HG03175 (cell line): Measurements from ENCODE around the gene VSIG2.

Experiments
- ATAC-seq: cut with Tn5 transposase; IDR thresholded peaks from one replicate; pipeline ENCODE4 v1.9.1; 2021; ENCODE audit warnings: mild to moderate bottlenecking, moderate library complexity; ENCODE audit not compliant: unreplicated experiment

The VSIG2 gene

DNA sequence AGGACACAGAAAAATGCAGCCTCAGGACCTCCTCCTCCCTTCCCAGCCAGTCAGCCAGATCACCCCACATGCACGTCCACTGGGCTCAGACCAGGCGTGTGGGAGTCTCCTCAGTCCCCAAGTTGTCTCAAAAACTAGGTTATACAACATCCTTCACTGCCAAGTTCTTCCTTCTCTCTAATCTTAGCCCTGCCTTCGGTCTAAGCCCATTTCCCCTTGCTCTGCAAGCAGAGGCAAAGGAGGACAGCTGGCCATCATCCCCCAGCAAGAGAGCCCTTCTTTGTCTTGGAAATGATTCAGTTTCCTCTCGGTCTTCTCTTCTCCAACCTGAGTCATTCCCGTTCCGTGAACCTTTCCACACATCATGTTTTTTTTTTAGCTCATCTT, 26.3 kb downstream of the VSIG2 start:
- no peak for ATAC-seq

DNA sequence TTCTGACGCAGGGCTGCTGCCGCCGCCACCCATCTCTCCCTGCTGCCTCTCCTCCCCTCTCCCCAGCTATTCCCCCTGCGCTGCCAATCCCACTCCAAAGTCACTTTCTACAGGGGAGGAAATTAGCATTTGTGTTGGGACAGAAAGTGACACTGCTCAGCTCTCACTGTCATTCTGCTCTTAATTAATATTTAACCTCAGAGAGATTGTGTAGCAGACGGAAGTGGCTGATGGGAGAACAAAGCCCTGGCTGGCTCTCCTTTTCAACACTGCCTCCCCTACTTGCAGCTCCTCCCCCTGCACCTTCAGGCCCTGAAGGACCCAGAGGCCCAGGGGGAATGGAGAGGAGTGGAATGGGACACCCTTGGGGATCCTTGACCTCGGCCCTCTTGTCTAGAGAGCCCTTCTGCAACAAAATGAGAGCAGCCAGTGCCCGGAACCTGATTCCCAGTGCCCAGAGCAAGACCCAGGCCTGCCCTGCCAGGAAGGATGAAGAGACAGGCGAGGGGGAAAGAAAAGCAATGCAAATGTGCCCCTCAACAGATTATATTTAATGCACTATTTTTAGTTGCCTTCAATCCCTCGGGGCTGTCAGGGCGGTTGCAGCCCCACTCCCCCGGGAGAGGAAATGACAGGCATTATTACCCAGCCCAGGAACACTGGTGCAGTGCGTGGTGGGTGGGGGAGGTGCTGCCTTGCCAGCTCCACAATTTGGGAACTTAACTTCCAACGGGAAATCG, 26.9 kb downstream of the VSIG2 start:
- ATAC-seq: peak; percentile 99

DNA sequence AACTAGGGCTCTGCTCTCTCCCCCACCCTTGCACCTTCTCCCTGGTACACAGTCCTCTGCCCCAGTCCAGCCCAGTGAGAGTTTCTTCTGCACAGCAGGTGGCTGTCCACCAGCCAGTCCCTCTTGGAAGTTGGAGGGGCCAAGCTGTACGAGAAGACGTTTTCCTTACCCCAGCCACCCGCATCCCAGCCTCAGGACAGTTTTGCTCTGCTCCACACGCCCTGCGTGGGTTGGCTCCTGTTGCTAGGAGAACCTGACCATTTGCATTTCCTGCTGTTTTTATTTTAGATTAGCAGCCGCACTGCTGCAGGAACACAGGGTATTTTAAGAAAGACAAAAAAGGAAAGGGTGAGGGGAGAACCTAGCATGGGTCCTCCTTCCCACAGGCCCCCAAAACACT, 29.9 kb downstream of the VSIG2 start:
- ATAC-seq: no peak

DNA sequence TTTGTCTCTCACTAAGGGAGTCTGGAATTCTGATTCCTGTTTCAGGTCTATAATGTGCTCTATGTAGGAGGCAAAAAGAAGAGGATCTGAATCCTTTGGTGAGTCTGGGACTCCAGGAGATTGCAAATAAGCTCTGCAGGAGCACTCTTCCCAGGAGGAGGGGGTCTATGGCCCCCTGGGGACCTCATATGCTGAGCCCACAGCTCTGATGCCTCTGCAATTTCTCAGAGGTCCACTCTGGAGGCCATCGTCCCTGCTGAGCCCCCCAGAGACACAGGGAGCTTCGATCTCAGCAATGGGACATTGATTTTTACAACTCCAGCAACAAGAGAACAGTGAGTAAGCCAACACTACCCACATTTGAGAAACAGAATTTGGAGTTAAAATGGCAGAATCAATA, 32.5 kb downstream of the VSIG2 start:
- no peak for ATAC-seq

DNA sequence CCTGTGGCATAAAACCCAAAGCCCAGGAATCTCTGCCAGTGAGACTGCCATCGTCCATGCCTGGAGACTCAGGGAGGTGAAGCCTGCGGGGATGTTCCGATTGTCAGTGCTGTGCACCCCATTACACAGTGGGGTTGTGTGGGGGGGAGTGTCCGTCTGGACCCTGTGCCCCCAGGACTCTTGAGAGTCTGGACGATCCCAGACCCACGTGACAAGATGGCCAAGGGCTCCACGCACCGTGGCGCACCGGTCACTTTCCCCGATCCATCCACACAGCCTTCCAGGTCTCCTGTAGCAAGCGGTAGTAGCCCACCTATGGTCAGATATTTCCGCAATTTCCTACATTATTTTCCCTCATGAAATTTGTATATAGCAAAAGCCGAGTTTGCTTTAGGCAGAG, 33.3 kb downstream of the VSIG2 start:
- no peak for ATAC-seq

DNA sequence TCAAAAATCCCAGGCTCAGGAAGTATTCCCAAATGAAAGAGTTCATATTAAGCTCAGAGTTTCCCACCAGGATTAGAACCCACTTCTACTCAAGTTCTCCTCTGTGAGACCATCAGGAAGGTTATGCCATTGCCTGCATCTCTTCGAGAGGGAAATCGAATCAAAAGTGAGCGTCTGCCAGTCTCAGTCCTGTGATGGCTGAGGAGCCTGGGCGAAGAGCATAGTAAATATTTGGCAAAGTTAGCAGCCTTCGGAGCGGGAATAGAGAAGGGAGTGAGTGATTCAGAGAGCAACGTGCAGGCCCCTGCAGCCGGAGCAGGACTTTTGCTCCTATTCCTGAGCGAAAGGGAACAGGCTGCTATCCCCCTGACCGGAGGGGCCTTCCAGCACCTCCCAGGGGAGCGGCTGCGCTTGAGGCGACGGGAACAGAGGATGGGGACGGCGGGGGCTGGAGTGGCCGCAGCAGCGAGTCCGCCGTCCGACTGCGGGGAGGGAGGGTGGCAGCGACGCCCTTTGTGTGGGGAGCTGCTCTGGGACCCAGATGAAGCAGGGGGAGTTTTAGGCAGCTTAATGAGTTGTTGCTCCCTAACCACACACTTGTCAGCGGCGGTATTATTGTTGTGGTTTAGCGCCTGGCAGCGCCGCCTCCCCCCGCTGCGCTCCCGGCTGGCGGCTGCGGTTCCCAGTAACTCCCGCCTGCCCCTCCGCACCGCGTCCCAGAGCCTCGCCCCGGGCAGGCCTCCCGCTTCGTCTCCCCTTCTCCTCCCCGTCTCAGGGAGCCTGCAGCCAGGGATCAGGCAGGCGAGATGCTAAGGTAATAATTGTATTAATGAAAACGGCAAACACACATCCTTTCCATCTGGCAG, 34.0 kb downstream of the VSIG2 start:
- no peak for ATAC-seq

DNA sequence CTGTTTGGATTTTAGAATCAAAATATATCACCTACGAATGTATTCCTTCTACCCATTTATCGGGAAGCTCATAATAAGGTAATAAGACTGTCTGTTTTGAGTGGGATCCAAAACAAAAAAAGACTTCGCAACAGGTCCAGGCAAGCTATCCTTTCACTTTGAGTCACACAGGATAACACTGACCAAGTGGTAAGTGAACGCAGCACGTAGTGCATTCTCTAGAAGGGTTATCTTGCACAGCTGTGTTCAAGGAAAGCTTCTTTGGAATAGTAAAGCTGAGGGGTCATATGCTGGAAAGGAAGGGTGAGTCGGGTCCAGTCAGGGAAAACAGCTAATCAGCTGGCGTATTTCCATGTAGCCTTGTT, 34.7 kb downstream of the VSIG2 start:
- ATAC-seq: no peak

DNA sequence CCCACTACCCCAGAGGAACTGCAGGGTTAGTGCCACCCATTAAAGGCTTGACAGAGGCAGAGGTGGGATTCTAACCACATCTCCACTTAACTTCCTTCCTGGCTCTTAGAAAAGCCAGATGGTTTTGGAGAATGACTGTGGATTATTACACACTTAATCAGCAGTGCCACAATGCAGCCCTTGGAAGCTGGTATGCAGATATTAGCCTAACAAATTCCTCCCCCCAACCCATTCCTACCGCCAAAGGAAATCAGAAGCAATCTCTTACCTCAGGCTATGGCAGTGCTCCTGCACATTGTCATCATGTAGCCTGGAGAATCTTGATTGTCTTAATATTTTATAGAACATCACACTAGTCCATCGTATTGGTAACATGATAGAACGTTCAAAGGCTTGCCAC, 35.5 kb downstream of the VSIG2 start:
- no peak for ATAC-seq

DNA sequence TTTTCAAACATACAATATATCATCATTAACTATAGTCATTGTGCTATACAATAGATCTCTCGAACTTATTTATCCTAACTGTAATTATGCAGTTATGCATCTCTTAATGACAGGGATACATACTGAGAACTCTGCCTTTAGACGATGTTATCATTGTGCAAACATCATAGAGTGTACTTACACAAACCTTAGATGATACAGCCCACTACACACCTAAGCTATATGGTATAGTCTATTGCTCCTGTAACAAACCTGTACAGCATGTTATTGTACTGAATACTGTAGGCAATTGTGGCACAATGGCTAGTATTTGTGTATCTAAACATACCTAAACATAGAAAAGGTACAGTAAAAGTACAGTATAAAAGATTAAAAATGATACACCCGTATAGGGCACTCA, 39.7 kb downstream of the VSIG2 start:
- ATAC-seq: no peak

DNA sequence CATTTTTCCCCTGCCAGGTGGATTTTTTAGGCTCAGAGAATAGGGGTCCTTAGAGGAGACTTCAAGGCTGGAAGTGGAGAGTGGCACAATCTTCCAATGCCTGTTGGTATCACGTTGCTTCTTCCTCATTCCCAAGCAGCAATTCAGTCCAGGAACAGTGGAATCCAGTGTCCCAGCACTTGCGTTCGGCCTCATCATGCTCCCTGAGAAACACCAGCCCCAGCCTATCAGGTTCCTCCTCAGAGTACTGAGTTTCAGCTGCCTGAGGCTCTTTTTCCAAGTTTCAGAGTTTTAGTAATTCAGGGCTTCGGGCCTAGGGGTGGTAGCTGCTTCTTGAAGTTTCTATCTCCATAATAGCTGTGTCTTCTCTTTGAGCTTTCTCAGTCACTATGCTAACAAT, 44.2 kb downstream of the VSIG2 start:
- no peak for ATAC-seq

DNA sequence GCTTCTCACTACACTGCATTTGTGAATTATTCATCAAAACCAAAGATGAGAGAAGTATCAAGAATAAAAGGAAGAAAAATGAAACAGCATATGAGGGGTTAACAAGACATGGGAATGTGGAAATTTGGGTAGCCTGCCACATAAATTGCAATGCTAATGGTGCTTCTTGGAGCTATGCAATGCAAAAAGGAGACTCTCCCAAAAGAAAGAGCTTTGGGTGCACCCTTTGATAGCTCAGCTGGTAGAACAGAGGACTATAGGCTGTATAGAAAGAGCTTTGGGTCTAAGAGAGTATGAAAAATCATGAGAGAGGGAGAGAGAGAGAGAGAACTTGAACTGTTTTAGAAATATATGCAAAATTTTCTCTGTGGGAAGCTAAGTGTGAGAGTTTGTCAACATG, 52.0 kb downstream of the VSIG2 start:
- ATAC-seq: no peak

DNA sequence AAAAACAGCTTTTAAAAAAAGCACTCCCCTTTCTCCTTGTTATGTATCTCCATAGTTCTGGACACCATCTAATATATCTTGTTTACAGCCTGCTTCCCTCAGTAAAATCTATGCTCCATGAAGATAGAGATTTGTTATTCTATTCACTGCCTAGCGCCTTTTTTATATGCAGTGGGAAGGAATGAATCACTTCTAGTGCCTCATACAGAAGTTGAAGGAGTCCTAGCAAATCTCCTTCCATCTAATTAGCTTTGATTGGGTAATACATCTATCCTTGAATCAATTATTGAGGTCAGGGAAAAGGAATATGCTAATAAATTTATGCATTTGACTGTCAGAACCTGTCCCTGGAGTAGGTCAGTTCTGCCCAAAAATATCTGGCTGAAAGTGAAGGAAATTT, 52.5 kb downstream of the VSIG2 start:
- ATAC-seq: no peak
